HG03342 (cell line): ENCODE results near the gene TRAPPC3L.

Experiments
- ATAC-seq: cut with Tn5 transposase; IDR thresholded peaks from one replicate; pipeline ENCODE4 v1.9.1; 2021; ENCODE audit warnings: mild to moderate bottlenecking, moderate library complexity; ENCODE audit not compliant: unreplicated experiment

TRAPPC3L gene

DNA sequence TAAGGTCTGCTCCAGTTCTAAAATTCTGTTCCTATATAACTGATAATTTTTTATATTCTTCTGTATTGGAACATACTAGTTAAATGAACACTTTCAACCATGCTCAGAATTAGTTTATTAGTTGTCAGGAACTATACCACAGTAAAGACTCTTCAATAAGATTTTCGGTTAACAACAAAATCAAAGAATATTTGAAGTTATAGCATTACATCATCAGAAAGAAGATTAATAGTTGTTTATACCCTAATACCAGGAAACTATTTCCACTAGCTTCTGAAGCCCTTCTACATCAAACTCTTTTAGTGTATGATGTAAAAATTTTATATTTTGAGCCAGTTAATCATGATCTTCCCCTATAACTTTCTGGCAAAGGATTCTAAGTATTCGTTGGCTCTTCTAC is 14.6 kb upstream of the TRAPPC3L start:
- no peak for ATAC-seq

DNA sequence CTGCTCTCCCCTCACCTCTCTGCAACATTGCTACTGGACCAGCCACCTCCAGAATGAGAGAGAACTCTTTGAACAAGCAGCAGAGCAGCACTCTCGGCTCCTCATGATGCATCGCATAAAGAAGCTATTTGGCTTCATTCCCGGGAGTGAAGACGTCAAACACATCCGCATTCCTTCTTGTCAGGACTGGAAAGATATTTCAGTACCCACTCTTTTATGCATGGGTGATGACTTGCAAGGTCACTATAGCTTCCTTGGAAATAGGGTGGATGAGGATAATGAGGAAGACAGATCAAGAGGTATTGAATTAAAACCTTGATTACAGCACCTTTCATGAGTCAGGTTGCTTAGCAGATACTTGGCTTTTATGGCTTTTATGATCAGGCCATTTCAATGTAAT is 12.4 kb upstream of the TRAPPC3L start:
- no peak for ATAC-seq

DNA sequence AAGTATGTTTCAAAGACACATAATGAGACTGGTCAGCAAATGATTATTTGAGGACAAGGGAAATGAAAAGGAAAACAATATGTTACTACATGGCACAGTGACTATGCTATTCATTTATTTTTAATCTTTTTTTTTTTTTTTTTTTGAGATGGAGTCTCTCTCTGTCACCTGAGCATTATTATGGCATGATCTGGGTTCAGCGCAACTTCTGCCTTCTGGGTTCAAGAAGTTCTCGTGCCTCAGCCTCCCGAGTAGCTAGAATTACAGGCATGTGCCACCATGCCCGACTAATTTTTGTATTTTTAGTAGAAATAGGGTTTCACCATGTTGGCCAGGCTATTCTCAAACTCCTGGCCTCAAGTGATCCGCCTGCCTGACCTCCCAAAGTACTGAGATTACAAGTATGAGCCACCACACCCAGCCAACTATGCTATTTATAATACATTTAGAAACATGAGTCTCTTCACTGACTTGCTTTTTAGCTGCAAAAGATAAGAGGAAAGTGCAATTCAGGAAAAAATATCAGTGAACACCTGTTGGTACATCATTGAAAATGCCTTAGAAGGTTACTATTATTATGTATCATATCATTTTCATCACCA is 11.4 kb upstream of the TRAPPC3L start:
- no peak for ATAC-seq

DNA sequence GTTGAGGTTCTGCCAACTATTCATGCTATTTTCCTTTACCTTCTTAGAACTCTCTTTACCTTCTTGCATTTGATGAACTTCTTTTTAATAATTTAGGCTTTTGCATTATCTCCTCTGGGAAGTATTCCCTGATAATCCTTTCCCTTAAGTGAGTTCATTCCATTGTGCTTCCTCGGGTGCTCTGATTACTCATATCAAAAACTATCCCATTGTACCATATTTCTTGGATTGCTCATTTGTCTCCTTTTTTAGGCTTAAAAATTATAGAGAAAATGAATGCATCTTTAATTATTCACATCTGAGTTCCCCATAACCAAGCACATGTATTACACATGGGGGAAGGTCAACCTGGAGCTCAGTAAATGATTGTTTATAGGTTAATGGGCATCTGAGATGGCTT is 10.6 kb upstream of the TRAPPC3L start:
- no peak for ATAC-seq

DNA sequence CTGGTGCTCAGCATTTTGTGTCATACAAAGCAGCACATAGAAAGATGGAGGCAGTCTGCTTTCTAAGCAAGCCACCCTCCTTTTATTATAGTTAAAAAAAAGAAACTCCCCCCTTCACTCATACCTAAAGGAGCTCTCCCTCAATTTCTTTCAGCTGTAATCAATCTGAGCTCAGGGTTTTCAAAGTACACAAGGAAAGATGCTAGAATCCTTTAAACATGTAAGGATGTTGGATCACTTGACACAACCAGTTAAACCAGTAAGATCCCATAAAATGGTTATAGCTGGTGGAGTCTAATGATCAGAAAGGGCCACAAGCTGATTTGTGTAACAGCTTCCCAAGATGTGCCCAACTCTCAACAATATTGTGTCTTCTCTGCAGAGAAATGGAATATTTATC is 8.0 kb upstream of the TRAPPC3L start, which contains the start of gene CALHM4:
TSS of gene CALHM4 (plus strand) at position 301 of the 400 bp plus-strand sequence. CDS start at position 344, 43 bp downstream.
- no peak for ATAC-seq

DNA sequence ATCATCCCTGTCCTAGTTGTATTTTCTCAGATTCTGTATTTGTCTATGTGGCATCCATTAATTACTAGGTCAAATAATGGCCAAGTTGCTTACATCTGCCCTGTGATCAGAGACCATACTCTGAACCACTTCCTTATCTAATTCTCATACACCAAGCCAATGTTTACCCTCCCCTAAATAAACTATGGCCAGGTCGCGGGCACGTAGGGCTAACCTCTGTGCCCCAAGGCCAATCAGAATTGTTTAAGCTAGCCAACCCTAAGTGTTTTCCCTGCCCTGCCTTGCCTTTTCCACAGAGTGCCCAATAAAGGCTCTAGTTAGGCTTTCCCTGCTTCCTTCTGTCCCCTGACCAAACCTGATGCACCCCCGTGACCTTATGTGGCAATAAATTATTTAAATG is 5.3 kb upstream of the TRAPPC3L start:
- no peak for ATAC-seq

DNA sequence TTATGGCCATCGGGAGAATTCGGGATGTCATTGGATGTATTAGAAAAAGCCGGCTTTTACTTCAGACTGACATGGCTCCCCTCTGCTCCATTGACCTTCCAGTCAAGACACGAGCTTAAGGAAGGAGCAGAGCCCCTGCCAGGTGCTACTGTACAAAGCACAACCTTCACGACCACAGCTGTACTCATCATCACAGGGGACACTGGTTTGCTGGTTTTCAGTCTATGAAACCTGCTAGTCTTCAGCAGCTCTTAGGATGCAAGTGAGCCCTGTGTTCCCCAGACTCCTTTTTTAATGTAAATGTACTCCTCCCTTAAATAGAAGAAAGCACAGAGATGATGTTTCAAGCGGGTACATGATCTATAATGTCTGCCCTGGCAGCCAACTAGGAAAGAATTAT is 1.9 kb upstream of the TRAPPC3L start:
- ATAC-seq: no peak

DNA sequence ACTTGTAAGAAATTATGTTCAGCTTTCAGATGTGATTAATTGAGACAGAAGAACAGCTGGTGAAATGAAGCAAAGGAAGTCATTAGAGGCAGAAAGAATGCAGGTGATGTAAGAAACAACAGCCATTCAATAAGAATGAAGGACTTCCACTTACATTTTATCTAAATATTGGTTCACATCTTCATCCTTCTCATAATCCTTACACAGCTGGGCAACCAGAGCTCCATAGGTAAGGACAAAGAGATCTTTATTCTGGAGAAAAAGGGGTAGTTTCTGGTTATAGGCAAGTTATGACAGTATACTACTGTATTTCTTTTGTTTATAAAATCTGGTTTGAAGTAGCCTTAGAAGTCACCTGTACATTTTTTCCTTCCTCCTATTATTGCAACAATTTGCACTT is 2.3 kb downstream of the TRAPPC3L start:
- ATAC-seq: no peak

DNA sequence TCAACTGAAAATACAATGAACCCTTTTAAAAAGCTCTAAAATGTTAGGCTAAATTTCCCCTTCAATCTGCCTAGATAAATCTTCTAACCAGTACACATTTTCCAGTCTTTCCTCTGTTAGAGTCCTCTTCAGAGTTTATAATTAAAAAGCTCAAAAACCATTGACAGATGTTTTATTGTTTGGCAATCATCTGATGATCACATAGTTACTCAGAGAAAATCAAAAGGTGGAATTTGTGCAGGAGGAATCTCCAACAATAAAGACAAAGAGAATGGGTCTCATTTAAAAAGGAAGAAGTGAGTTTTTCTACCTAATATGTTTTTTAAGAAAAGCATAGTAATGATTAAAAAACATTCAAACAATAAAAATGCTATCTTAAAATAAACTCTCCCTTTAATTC is 3.1 kb downstream of the TRAPPC3L start:
- no peak for ATAC-seq

DNA sequence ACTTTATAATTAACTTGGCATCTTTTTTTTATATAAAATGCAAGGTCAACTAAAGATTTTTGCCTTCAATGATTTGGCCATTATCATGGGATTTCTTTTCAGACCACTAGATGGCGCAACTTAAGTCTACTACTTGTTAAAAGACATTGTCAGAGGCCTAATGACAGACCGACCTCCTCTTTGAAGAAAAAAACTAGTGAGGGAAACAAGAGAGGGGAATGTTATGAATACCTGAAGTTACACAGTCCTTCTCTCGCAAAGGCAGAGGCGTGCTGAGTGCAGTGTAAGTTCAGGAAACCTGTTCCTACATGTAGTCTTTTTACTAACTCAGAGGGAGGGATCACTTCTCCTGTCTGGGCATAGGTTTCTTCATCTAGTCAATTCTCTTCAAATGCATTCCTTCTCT is 9.3 kb downstream of the TRAPPC3L start:
- no peak for ATAC-seq

DNA sequence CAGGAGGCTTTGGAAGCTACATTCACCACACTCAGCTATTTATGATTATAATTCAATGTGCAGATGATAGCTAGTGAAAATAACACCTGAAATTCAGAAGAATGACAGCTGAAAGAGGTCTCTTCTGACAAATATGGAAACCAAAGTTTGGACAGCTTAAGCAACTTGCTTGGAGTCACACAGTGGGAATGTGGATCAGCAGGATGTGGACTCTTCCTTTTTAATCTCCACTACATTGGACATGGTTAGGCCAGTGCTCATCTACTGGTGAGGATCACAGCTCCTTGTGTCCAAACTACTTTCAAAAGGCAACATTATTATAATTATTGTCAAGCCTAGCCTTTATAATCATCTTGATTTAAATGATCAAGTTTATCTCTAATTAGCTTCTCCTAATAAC is 10.4 kb downstream of the TRAPPC3L start:
- ATAC-seq: no peak

DNA sequence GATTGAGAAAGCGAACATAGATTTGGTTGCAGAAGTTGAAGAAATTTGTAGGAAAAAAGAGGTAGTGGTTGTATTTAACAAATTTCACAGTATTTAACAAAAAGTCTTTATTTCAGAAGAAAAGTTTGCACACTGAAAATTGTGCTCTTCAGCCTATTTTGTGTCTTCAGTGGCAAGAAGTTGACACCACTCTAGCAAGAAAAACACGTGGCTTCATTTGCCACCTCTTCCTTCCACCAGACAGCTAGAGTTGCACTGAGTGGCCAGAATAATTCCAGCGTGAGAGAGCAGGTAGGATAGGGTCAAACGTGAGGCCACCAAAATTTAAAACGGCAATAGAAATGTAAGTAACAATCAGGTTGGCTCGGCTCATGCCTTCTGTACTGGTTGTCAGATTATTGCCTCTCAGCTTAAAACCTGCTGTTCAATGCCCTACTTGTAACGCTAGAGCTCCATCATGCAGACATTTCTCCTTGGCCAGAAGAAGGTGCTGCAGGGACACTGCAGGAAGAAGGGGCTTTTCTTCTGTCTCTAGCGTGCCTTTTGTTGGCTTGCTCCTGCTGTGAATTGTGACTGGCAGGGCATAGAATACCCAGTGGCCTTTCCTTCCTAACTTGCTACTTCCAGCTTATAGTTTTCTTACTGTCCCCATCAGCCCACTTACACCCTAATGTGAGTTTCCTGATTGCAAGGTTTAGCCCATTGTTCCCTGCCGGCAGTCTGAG is 12.1 kb downstream of the TRAPPC3L start:
- ATAC-seq: no peak

DNA sequence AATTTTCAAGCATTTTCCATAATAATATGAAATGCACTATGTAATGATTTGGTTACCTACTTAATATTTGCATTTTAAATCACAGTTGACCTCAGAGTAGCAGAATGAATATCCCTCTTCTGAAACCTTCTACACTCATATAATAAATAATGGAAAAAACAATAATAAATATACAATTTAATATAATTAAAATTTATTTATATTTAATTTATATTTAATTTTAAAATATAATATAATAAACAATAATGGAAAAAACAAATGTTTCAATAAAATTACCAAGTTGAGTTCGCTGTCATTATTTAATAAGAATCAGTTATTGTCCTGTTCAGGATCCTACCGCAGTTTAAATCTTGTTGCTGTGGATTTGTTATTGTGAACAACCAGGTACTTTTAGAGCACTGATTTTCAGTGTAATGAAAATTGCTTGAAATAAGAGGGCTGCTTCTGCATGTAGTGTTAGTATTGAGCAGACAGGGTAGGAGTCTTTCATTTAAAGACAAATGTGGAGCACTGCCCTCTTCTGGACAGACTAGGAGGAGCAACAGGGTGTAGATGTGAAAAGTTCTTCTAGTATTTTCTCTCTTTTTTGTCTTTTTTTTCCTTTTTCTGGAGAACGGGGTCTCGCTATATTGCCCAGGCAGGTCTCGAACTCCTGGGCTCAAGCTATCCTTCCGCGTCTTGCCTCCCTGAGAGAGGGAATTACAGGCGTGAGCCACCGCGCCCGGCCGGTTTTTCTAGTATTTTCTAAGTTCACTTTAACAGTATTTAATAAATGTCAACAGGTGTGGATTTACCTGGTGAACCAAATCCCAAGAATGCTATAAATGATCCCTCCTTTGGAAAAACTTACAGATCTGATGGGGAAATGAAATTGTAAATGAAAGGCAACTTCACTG is 13.6 kb downstream of the TRAPPC3L start:
- ATAC-seq: peak; percentile 82

DNA sequence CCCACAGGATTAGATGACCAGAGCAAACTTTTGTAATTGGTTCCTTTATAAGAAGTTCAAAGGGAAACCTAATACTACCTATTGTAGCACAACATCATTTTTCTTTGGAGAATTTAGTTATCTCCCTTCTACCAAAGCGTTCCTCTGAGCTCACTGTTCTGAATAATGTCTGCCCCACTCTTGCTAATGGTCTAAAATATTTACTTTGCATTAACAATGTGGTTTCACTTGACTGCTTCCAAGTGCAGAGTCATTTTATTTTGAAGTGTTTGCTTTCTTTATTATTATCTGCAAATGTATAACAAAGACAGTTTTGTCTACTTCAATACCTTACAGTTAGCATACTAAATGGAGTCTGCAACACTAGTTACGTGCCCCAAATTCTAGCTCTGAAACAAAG is 15.0 kb downstream of the TRAPPC3L start:
- no peak for ATAC-seq

DNA sequence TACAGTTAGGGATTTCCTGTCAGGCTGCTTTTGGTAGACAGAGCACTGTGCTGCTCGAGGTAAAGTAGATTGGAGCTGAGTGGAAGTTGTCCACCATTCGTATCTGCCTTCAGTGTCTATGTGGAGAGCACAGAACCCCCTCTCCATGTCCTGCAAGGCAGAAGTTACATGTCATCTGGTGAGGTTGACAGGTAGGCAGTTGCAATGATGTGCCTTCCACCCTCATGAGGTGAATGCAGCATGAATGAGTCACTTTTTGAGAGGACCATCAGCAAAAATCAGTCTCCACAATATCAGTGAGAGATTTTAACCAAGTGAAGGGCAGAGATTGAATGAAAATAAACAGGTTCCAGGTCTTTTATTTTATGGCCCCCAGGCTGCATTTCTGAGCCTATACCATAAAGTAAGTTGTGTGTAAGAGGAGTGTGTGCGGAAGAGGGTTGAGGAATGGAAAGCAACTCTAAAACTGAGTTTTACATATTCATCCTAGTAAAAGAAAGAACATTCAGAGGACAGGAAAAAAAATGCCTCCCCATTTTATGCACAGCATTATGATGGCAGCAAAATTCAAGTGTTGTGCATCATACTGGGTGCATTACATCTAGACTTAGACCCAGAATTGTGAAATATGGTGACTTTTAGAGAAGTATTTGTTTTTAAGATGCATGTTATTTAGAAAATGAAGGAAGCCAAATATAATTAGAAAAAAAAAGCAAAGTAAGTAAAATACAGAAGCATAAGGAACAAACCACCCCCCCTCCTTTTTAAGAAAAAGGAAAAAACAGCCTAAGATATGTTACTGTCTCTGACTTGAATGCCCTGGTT is 15.8 kb downstream of the TRAPPC3L start:
- no peak for ATAC-seq

DNA sequence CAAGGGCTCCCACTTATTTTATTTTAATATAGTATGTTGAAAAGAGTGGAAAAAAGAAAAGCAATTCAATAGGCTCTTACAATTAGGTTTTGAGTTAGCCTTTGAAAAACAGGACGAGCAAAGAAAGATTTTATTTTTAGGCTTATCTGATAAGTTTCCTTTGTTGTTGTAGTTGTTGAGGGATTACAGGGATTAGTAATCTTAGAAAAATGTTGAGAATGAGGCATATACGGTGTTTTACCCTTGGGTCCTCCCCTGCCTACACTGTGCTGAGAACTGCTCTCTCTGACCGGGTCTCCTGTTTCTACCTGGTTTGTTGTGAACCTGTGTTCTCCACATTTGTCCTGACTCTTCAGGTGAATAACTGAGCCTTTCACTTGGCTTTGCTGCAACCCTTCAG is 16.7 kb downstream of the TRAPPC3L start:
- ATAC-seq: no peak

DNA sequence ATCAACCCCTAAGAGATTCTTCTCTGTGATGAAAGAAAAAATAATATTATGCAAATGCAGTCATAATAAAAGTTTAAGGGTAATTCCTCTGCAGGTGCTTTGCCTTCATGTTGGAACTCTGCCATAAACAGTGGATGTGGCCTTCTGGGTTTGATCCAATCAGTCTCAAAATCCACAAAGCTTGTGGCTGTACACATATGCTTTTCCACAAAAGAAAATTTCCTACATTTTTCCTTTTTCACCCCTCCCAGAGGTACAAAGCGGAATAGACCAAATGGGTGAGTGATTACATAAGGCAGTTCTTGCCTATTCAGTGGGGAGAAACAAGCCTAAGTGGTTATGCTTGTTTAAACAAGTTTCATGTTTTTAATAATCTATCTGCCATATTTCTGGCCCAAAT is 17.4 kb downstream of the TRAPPC3L start:
- ATAC-seq: no peak

DNA sequence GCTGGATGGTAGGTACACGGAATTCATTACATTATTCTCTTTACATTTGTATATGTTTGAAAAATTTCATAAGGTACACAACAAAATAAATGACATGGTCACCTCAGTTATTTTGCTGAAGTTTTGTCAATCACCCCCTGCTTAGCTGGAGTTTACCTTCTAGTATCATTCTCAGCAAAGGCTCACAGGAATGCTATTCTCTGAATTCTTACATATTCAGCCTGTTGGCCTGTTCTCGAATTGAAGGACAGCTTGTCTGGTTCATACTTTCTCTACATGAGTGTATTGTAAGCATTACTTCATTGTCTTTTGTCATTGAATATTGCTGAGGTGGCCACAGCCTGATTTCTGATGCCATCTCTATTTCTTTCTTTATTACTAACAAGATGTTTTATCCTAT is 21.2 kb downstream of the TRAPPC3L start:
- no peak for ATAC-seq

DNA sequence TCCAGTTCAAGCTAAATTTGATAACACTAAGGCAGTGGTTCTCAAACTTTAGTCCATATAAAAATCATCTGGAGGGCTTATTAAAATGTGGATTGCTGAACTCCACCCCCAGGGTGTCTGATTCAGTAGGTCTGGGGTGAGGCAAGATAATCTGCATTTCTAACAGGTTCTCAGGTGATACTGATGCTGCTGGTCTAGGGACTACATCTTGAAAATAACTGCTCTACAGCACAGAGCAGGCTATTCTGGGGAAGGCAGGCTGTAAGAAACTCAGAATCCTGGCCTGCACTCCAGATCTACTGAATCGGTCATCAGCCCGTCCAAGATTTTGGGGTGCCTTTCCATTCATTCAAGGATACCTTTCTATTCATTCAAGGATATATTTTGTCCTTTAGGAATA is 22.6 kb downstream of the TRAPPC3L start:
- ATAC-seq: no peak

DNA sequence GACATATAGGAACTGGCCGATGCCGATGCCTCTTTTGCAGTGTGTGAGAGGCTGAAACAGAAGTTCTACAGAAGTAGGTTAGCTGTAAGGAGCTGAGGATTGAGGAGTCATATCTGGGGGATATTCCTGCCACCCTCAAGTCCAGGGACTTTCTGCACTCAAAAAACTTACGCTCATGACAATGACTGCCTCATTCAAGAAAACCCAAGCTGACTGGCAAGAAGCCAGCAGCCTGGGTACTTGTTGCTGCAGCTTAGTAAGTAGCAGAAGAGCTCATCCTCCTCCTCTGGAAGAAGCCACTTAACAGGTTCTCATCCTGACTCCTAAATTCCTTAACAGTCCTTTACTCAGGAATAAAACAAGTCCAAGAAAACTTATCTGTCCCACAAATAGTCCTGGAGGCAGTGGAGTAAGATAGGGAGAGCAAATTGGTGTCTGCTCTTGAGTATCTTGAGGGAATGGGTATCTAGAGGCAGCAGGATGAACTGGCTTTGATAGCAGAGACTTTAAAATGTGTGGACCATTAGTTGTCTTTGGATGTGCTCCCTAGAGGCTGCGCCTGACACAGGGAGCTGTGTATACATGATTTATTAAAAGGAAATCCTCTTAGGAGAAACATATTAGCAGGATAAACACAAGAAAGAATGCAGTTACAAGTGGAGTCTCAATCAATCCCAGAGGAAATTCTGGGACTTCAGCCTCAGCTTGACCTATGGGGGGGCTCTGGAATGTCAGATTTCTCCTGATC is 26.7 kb downstream of the TRAPPC3L start:
- no peak for ATAC-seq
